D721Med (cell line): ENCODE measurements around the gene ELOF1.
"Not testable (repeated sequence)": the region's sequence is repeated elsewhere in the genome, so short reads cannot be mapped to it uniquely, and the experiment has no call there.

ENCODE experiments used
- DNase-seq: peaks from one replicate; pipeline ENCODE4 v3.0.0; 2011; ENCODE audit warnings: low spot score; ENCODE audit not compliant: insufficient read length
- FAIRE-seq: peaks from 2 replicates; lab custom pipeline; 2011; peaks lifted over from hg19 to GRCh38; lab: Jason Lieb, UNC
- TF ChIP-seq, protein P1 (sequence below): IDR thresholded peaks from 2 replicates; pipeline ENCODE4 v1.5.1; 2012; ENCODE audit warnings: mild to moderate bottlenecking, control low read depth; ENCODE audit not compliant: insufficient read depth; ENCODE audit errors: missing control alignments

The ELOF1 gene

DNA sequence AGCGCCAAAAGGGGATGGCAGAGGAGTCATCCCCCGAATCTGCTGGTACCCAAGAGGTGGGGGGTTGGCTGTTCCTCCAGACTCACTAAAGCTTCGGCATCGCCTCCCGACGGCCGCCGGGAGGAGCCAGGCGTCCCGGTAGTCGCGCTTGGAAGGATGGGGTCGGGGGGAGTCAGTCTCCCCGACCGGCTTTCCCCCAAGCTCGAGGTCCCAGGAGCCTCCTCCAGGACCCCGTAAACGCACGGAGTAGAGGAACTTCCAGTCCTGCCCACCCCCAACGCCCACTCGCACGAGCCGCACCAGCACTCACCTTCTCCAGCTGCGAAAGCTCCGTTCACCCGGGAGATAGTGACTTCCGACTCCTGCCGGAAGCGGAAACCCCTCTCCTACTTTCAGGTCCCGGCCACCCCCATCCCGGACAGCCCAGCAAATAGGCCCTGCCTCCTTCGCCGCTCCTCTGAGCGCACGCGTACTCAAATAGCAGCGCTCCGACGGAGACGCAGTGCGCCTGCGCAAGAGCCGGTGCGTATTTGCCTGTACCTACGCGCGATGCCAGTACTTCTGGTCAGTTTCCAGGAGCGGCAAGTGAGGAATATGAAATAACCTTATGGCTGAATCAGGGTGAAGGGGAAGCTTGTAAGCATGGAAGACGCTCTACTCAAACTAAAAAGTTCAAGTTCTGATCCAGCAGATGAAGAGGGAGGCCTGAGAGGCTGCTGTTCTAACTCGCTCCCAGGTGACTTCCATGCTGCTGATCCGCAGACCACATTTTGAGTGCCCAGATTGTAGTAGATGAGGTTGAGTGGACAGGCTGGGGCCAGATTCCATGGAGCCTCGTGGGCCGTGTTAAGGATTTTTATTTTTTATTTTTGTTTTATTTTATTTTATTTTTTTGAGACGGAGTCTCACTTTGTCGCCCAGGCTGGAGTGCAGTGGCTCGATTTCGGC, at the start of gene ELOF1:
ELOF1 (minus strand) TSS at position 350 of the 948 bp plus-strand sequence. CDS start 4,883 bp downstream, outside the sequence.
- no peak for FAIRE-seq
- TF ChIP-seq, protein P1, sequence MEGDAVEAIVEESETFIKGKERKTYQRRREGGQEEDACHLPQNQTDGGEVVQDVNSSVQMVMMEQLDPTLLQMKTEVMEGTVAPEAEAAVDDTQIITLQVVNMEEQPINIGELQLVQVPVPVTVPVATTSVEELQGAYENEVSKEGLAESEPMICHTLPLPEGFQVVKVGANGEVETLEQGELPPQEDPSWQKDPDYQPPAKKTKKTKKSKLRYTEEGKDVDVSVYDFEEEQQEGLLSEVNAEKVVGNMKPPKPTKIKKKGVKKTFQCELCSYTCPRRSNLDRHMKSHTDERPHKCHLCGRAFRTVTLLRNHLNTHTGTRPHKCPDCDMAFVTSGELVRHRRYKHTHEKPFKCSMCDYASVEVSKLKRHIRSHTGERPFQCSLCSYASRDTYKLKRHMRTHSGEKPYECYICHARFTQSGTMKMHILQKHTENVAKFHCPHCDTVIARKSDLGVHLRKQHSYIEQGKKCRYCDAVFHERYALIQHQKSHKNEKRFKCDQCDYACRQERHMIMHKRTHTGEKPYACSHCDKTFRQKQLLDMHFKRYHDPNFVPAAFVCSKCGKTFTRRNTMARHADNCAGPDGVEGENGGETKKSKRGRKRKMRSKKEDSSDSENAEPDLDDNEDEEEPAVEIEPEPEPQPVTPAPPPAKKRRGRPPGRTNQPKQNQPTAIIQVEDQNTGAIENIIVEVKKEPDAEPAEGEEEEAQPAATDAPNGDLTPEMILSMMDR = no peak
- DNase-seq = peak; percentile 99

DNA sequence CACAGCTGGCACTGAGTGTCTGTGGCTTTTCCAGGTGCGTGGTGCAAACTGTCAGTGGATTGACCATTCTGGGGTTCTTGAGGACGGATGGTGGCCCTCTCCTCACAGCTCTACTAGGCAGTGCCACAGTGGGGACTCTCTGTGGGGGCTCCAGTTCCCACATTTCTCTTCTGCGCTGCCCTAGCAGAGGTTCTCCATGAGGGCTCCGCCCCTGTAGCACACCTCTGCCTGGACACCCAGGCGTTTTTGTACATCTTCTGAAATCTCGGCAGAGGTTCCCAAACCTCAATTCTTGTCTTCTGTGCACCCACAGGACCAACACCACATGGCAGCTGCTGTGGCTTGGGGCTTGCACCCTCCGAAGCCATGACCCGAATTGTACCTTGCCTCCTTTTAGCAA, 47.5 kb upstream of the ELOF1 start:
- no peak for FAIRE-seq
- no peak for DNase-seq
- TF ChIP-seq, protein P1 = no peak

DNA sequence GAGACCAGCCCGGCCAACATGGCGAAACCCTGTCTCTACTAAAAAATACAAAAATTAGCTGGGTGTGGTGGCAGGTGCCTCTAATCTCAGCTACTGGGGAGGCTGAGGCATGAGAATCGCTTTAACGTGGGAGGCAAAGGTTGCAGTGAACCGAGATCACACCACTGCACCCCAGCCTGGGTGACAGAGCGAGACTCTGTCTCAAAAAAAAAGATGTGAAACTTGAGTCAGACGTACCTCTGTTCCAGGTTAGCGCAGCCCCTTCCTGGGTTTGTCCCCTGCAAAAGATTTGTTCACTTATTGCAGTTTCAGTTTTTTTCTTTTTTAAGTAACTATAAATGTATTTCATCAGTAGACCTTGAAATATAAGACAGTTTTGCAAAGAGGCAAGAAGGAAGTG, 40.7 kb upstream of the ELOF1 start:
- not testable (repeated sequence) for FAIRE-seq, DNase-seq

DNA sequence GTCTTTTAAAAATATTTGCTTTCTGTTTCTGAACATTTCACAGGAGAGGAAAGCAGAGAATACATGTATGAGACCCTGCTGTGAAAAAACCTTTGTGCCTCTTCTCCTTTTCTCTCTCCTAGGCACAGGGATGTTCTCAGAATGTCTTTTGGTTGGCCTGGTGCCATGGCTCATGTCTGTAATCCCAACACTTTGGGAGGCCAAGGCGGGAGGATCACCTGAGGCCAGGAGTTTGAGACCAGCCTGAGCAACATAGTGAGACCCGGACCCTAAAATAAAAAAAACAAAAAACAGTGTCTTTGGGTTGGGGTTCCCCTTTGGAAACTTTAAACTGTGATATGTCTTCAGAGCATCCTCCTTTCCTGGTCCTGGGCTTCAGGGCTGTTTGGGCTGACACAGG, 39.7 kb upstream of the ELOF1 start:
- DNase-seq (no peak), FAIRE-seq (no peak)
- TF ChIP-seq, protein P1 = no peak

DNA sequence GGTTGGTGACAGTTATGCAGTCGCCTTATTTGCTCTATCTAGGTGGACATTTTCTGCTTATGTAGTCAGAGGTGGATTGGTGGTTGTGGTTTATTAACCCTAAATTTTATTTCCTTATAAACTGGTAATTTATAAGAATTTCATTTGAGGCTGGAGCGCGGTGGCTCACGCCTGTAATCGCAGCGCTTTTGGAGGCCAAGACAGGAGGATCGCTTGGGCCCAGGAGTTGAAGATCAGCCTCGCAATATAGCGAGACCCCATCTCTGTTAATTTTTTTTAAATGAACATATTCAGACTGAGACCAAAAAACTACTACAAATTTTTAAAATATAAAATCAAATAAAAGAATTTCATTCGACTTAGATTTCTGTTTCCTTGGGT, 39.1 kb upstream of the ELOF1 start:
- TF ChIP-seq, protein P1 = no peak
- no peak for FAIRE-seq

DNA sequence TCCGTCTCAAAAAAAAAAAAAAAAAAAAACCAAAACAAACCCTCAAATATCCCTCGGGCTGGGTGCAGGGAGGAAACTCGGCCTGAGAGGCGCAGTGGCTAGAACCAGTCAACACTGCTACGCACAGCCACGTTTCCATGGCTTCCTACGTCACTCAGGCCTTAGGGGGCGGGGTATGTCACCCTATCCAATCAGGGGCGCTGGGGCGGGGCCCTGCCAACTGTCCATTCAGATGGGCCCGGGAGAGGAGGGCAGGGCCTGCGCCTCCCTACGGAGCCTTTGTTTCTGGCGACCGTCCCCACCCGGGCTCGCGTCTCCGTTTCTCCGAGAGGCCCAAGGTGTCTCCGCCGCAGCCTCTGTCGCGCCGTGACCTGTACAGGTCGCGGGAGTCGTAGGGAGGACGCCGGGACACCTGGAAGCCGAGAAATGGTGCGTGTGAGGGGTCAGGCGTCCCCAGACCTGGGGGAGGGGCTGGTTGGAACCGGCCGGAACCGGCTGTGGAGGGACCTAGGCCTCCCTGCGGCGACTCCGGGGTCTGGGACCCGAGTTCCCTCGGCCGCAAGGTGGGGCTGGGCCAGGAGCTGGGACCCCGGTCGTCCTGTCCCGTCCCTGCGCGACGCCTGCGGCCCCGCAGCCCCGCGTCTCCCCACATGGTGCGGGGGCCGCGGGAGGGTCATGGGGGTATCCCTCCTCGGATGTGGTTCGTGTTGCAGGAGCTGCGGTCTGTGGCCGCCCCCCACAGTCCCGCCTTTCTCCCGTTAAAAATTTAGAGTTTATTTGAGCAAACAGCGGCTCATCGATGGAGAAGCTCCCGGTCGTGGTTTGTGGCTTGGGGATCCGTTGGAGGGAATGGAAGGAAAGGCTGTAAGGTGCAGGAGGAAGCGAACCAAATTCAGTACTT, 38.4 kb upstream of the ELOF1 start, which contains the start of gene ZNF627:
ZNF627 (plus strand) TSS at position 282 of the 901 bp plus-strand sequence; CDS start at position 427, 145 bp downstream.
- TF ChIP-seq, protein P1 = no peak
- peak; percentile 95 for DNase-seq
- no peak for FAIRE-seq

More for the DNA sequence above, 39.1 kb upstream of the ELOF1 start:
- no peak for DNase-seq

DNA sequence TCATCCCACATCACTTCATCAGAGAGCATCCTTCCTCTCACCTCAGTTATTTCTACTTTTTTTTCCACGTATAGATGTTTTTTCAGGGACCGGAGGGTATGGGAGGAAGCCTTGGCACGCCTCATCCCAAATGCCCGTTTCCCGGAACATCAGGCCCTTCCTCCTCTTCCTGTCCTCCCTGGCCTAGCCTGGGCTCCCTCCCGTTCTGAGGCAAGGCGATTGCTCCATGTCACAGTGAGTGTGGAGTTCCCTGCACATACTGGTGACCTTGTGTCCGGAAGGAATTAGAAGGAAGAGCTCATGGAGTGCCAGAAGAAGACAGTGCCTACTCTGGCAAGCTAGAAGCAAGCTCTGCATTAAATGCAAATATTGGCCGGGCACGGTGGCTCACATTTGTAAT, 37.1 kb upstream of the ELOF1 start:
- TF ChIP-seq, protein P1 = no peak
- FAIRE-seq (no peak), DNase-seq (no peak)
